ENCODE measurements around the gene CADM2. TPM values are rescaled to one million over a fixed set of nuclear protein-coding genes. Genes with fewer than 3 reads are reported as not detected.

Gene CADM2
- total RNA-seq, 4 donors from 2014 or later = 9.6 to 16.2 (median 11.5) TPM

DNA sequence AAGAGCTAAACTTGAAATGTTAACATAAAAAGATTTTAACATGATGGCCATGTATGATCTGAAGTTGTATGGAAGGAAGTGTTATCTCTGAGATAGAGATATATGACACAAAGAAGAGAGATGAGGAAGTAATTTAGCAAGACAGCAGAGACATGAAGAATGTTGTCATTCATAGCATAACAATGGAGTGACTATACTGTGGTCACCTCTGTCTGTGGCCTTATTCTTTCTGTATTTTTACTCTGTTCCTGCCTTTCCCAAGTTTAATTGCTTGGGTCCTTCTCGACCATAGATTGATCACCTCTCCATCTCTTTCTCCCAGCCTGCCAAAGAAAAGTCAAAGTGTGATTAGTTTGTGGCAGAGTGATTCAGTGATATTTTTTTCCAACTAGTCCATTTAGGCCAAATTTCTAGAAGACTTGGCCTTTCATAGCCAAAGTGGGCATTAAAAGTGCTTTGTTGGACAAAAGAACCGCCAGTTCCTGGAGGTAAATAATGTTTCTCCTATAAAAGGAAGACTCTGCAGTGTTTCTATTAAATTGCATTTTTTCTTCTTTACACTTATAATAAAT lies 711.9 kb downstream of the CADM2 start:
- intact Hi-C loops (cut with DNase I) = no loop called here
- 61% methylated on average over 2 of the region's 2 CpGs for WGBS
- Histone ChIP-seq H3K4me3 (no peak overlapping the region), H3K4me1 (no peaks in the 10 kb centered on the region), H3K27ac (replicated peaks in 1 of 4) (no peak overlapping the region), H3K27me3 (no peaks in the 10 kb centered on the region), H3K36me3 (no peaks in the 10 kb centered on the region), H3K9me3 (no peaks in the 10 kb centered on the region)
- TF ChIP-seq EP300 (IDR thresholded peaks at IDR 0.05) (no peak), POLR2A (IDR thresholded peaks at IDR 0.05; ENCODE audit: low read depth) (no peak), CTCF (IDR thresholded peaks at IDR 0.05) (no peak), POLR2AphosphoS5 (IDR thresholded peaks at IDR 0.05) (no peak)
- no peak for DNase-seq (ENCODE audit: extremely low spot score)

DNA sequence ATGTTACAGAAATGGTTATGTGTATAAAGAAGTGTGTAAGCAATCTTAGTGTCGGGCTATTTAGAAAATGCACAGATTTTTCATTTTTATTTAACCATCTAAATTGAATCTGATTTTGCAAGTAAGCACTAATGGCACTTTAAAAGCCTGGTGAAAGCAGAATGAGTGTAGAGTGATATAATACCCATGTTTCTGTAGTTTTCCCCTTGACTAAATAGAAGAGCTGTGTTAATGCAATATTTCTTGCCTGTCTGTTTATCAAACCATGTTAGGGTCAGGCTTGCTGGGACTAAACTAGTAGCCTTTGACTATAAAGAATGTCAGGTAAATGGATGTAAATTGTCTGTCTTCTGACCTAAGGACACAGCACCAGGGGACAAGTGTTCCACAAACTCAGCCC lies 714.0 kb downstream of the CADM2 start:
- no peaks in the 10 kb centered on the region for H3K36me3 ChIP-seq
- H3K4me1 ChIP-seq = no peaks in the 10 kb centered on the region
- no peaks in the 10 kb centered on the region for H3K27me3 ChIP-seq
- H3K27ac ChIP-seq (replicated peaks in 1 of 4) = no peak overlapping the region
- intact Hi-C loops (cut with DNase I) = no loop called here
- no peak overlapping the region for H3K4me3 ChIP-seq
- WGBS = 56% methylated on average over 1 of the region's 1 CpG
- TF ChIP-seq POLR2AphosphoS5 (IDR thresholded peaks at IDR 0.05) = no peak
- TF ChIP-seq EP300 (IDR thresholded peaks at IDR 0.05) = no peak
- TF ChIP-seq CTCF (IDR thresholded peaks at IDR 0.05) = no peak
- no peak for TF ChIP-seq POLR2A (IDR thresholded peaks at IDR 0.05; ENCODE audit: low read depth)
- no peak for DNase-seq (ENCODE audit: extremely low spot score)
- H3K9me3 ChIP-seq = no peaks in the 10 kb centered on the region

DNA sequence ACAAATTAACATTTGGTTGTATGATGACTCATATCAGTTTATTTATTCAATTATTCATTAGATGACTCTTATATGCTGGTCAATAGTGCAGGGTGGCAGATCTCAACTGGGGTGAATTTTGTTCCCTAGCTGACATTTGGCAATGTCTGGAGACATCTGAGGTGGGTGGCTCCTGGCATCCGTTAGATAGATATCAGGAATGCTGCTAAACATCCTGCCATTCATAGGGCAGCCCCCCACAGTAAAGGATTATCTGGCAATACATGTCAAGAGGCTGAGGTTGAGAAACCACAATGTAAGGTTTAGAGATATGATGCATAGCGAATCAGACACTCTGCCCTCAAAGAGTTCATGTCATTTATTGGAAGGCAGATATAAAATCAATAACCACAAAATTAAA lies 719.9 kb downstream of the CADM2 start:
- TF ChIP-seq CTCF (IDR thresholded peaks at IDR 0.05) (no peak), POLR2AphosphoS5 (IDR thresholded peaks at IDR 0.05) (no peak), POLR2A (IDR thresholded peaks at IDR 0.05; ENCODE audit: low read depth) (no peak), EP300 (IDR thresholded peaks at IDR 0.05) (no peak)
- intact Hi-C loops (cut with DNase I) = no loop called here
- Histone ChIP-seq H3K27me3 (no peaks in the 10 kb centered on the region), H3K4me3 (no peak overlapping the region), H3K4me1 (no peaks in the 10 kb centered on the region), H3K36me3 (no peaks in the 10 kb centered on the region), H3K9me3 (no peaks in the 10 kb centered on the region), H3K27ac (replicated peaks in 1 of 4) (no peak overlapping the region)
- 93% methylated on average over 2 of the region's 2 CpGs for WGBS
- no peak for DNase-seq (ENCODE audit: extremely low spot score)

DNA sequence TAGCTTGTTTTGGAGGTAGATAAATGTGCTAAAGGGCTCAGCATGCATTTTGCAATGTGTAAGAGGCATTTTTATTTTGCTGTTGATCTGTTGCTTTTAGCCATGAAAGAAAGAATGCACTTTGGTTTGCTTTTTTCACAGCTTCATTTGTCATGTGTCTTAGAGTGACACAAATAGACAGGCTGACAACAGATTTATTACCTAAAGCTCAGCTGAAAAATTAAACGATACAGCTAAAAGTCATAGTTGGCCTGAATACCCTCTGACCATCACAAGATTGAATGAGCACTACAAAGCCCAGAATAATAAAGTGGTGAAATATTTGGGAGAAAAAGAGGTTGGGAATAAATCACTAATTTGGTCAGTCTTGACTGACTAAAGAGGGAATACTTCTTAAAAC lies 723.1 kb downstream of the CADM2 start:
- intact Hi-C loops (cut with DNase I) = no loop called here
- H3K4me1 ChIP-seq = no peaks in the 10 kb centered on the region
- no peak for DNase-seq (ENCODE audit: extremely low spot score)
- no peaks in the 10 kb centered on the region for H3K36me3 ChIP-seq
- H3K9me3 ChIP-seq = no peaks in the 10 kb centered on the region
- H3K4me3 ChIP-seq = no peak overlapping the region
- WGBS = 42% methylated on average over 1 of the region's 1 CpG
- TF ChIP-seq POLR2A (IDR thresholded peaks at IDR 0.05; ENCODE audit: low read depth) (no peak), EP300 (IDR thresholded peaks at IDR 0.05) (no peak), POLR2AphosphoS5 (IDR thresholded peaks at IDR 0.05) (no peak), CTCF (IDR thresholded peaks at IDR 0.05) (no peak)
- H3K27ac ChIP-seq (replicated peaks in 1 of 4) = no peak overlapping the region
- H3K27me3 ChIP-seq = no peaks in the 10 kb centered on the region

DNA sequence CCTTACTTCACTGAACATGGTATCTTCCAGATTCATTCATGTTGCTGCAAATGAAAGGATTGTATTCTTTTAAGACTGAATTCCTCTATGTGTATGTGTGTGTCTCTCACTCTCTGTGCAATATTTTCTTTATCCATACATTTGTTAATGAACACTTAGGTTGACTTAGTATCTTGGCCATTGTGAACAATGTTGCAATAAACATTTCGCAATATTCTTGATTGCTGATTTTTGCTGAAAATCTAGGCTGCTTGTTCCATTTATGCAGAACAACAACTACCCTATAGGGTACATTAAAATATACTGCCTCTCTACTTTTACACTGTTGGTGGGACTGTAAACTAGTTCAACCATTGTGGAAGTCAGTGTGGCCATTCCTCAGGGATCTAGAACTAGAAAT lies 732.4 kb downstream of the CADM2 start:
- Histone ChIP-seq H3K27me3 (no peaks in the 10 kb centered on the region), H3K4me3 (no peak overlapping the region), H3K4me1 (no peaks in the 10 kb centered on the region), H3K27ac (replicated peaks in 1 of 4) (no peak overlapping the region), H3K36me3 (no peaks in the 10 kb centered on the region), H3K9me3 (no peaks in the 10 kb centered on the region)
- no peak for DNase-seq (ENCODE audit: extremely low spot score)
- 96% methylated on average over 1 of the region's 1 CpG for WGBS
- no peak for TF ChIP-seq EP300 (IDR thresholded peaks at IDR 0.05)
- no peak for TF ChIP-seq POLR2AphosphoS5 (IDR thresholded peaks at IDR 0.05)
- TF ChIP-seq POLR2A (IDR thresholded peaks at IDR 0.05; ENCODE audit: low read depth) = no peak
- TF ChIP-seq CTCF (IDR thresholded peaks at IDR 0.05) = no peak
- intact Hi-C loops (cut with DNase I) = no loop called here
